HG02973 (cell line): ENCODE data around the gene TIMM10.

Experiments
- ATAC-seq: cut with Tn5 transposase; IDR thresholded peaks from one replicate; pipeline ENCODE4 v1.9.1; 2021; ENCODE audit warnings: moderate library complexity; ENCODE audit not compliant: unreplicated experiment

TIMM10 gene

DNA sequence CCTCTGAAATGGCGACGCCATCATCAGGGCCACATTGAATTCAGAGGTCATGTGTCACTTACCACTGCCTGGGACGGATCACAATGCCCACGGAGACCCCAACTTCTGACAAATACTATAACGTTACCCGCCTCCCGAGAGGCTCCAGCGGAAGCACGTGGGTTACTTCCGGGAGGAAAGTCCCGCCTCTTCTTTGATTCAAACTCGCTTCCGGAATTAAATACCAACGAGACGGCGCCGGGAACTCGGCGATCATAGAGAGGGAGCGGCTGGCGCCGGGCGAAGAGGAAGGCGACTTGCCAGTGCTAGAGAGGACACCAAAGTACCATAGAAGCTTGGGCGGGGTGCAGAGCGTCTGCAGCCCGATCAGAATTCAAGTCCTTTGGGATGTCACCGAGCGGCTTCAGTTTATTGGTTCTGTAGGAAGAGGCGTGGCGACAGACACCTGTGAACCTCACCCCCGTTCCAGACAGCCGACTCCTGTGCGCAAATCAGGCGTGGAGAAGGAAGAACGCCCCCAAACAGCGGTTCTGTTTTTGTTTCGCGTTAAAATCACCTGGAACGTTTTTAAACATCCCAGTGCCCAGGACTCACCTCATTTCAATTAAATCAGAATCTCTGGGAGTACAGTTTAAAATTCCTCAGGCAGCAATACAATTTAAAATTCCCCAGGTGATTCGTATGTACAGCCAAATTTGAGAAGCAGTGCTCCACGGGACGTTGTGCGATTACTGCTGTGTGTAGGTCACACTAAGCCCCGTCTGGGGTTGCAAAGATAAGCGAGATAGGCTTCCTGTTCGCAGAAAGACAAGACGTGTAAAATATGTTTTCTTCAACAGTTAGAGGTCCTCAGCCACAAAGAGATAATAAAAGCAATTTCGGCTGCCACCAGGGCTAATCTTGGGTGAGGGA lies at the start of gene TIMM10:
Gene TIMM10 (minus strand): TSS at position 159 of the 912 bp plus-strand sequence. CDS start 565 bp downstream, outside the sequence.
- peak; percentile 97 for ATAC-seq

GRCh38 chr11:57574061-57574460 lies 43.5 kb upstream of the TIMM10 start:
- ATAC-seq = no peak

GRCh38 chr11:57571606-57572005 lies 41.1 kb upstream of the TIMM10 start:
- ATAC-seq = no peak

- ATAC-seq = peak; percentile 64
Observed at GRCh38 chr11:57568330-57568766, 37.8 kb upstream of the TIMM10 start.

DNA sequence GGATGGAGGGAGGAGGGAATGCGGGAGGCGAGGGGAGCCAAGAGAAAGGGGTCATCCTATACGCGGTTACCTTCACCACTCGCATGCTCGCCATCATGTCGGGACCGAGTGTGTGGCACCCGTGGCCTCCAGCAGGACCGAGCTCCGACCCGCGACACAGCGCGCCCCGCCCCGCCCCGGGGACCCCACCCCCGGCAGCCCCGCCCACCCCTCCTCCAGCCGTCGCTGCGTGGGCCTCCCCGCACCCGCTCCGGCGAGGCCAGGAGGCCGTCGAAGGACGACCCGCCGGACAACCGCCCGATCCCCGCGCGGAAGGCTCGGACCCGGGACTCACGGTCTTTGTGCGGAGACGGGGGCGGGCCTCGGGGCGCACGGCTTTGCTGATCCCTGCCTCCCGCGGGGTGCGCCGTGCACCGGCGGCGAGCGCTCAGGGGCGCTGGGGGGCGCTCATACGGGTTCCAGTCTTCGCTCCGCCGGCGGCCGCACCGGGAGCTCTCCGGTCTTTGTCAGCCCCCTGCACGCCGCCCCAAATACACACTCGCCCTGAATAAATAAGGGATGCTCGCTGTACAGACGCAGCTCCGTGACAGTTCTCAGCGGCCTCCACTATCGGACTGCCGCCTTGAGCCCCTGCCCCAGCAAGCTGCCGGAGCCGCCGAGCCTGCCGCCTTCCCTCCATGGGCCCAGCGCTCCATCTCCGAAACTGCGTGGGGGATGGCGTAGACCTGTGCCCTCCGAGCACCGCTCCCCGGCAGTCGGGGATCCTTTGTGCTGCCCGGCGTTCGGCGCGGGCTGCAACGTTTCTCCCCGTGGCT lies 37.2 kb upstream of the TIMM10 start, which contains the start of gene UBE2L6:
Gene UBE2L6 (minus strand): TSS at position 158 of the 815 bp plus-strand sequence. CDS start 61 bp downstream, at position 97.
- peak; percentile 34 for ATAC-seq

DNA sequence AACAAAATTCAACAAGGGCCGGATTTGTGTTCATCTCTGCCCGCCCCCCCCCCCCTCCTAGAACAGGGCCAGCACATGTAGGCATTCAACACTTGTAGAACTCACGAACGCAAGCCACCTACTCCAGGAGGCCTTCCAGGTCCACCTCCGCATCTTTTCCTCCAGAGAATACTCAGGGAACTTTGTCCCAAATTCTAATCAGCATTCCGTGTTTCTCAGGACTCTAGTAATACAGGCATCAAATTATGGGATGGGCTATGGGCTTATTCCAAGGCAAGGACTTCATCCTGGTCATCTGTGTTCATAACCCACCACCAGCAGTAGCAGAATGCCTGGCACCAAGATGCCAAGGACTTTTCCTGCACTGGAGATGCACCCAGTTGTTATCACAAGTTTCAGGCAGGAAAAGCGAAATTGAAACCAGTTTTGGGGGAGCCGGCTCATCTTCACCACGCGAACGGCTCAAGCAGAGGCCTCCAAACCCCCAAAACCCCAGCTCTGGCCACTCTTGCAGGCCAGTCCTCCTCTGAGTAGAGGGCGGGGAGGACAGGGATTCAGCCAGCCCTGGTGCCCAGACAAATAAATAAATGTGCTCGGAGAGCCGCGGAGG lies 36.5 kb upstream of the TIMM10 start:
- ATAC-seq = no peak

DNA sequence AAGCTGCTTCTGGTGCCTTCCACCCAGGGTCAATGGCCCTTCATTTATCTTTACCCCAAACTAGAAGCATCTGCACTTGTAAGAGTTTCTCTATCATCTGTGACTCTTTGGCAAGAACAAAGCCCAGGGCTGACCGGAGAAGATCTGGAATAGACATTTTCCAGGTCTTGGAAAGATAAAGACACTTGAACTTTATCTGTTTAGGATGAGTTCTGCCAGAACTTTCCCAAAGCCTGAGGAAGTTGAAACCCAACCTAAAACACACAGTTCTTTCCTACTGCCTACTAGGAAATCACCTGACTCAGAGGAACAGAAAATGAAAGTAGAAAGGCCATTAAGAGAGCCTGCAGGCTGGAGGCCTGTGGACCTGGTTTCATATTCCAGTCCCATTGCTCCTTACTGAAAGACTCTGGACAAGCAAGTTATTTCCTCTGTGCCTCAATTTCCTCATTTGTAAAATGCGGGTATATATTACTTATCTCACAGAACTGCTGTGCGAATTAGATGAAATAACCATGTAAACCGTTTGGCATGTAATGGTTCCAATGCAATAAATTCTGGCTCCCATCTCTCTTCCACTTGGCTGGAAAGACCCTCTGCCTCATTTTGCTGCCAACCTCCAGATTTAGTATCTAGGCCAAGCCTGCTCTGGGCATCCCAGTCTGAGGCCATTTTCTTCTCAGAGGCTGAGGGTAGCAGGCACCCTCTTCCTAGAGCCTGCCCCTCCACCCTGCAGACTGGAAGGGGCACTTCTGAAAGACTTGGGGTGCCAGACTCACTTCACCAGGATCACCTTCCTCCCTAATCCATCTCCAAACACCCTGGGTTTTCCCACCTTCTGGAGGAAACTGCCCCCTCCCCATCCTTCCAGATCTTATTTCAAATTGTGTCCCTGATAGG lies 35.7 kb upstream of the TIMM10 start:
- peak; percentile 76 for ATAC-seq

GRCh38 chr11:57562596-57562995 lies 32.0 kb upstream of the TIMM10 start:
- ATAC-seq = no peak

DNA sequence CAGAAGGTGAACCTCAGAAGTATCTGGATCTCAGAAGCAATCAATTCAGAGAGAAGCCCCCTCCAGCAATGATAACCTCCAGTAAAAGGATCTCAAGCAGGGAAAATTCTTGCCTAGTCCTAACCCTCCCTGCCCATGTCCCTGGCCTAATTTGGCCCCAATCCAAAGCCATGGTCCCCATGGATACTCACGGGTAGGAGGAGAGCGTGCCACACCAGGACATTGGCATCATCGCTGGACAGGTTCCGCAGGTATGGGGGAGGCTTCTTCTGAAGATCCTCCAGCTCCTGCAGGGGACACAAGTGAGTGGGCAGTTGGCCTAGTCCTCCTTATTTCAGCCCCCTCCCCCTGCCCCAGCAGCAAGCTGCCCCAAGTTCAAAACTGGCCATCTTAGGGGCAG lies 29.6 kb upstream of the TIMM10 start:
- ATAC-seq = no peak

DNA sequence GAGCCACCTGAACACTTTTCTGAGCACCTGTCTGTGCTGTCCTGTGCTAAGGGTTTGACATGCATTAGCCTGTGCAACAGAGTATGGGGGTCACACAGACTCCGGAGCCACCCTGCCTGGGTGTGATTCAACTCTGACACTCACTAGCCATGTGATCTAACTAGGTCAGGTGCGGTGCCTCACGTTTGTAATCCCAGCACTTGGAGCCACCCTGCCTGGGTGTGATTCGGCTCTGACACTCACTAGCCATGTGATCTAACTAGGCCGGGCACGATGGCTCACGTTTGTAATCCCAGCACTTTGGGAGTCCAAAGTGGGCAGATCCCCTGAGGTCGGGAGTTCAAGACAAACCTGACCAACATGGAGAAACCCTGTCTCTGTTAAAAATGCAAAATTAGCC lies 25.5 kb upstream of the TIMM10 start:
- ATAC-seq = no peak

- no peak for ATAC-seq
Observed at GRCh38 chr11:57555393-57555792, 24.8 kb upstream of the TIMM10 start.

DNA sequence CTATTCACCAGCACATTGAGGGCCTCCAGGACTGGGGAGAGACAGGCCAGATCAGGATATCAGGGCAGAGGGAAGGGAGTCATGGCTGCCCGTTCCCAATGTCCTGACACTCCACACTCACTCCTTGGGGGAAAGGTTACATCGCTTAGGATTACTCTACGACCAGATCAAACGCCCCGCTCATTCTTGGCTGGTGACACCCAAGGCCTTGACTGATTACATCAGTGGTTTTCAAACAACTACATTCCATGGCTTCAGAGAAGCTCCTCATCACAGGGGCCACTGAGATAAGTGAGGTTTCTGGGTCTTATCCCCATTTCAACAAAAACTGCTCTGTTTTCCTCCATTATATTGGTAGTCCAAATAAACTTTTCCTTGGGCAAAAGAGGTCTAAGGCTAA lies 21.9 kb upstream of the TIMM10 start:
- no peak for ATAC-seq

GRCh38 chr11:57551941-57552340 lies 21.4 kb upstream of the TIMM10 start:
- ATAC-seq = no peak

- no peak for ATAC-seq
Observed at GRCh38 chr11:57549983-57550382, 19.4 kb upstream of the TIMM10 start.

- ATAC-seq = peak; percentile 89
Observed at GRCh38 chr11:57547854-57548377, 17.4 kb upstream of the TIMM10 start.

DNA sequence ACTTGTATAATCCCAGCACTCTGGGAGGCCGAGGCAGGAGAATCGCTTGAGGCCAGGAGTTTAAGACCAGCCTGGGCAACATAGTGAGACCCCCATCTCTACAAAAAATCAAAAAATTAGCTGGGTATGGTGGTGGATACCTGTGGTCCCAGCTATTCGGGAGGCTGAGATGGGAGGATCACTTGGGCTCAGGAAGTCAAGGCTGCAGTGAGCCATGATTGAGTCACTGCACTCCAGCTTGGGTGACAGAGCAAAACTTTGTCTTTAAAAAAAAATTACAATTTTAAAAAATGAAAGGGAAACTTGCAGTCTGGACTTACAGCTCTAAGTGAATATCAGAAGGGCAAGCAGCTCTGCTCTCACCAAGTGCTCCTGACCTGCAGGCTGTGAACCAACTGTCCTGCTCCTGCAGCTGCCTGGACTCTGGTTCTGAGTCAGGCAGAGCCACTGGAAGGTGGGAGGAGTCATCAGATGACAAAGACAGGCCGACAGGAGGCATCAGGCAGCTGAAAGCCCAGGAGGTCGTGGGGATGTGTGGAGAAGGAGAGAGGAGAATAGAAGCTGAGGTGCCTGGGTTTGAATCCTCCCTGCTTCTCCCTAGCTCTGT lies 16.4 kb upstream of the TIMM10 start:
- peak; percentile 62 for ATAC-seq

DNA sequence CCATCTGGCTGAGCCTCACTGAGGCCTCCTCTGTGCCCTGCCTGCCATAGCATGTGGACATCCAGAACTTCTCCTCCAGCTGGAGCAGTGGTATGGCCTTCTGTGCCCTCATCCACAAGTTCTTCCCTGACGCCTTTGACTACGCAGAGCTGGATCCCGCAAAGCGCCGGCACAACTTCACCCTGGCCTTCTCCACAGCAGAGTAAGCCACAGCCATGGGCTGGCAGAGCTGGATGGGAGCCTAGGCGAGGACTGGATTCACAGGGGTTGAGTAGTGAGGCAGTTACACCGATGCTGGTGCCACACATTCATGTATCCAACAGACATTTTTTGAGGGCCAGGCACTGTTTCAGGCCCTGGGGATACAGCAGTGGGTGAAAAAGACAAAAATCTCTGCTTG lies 15.9 kb upstream of the TIMM10 start:
- no peak for ATAC-seq

DNA sequence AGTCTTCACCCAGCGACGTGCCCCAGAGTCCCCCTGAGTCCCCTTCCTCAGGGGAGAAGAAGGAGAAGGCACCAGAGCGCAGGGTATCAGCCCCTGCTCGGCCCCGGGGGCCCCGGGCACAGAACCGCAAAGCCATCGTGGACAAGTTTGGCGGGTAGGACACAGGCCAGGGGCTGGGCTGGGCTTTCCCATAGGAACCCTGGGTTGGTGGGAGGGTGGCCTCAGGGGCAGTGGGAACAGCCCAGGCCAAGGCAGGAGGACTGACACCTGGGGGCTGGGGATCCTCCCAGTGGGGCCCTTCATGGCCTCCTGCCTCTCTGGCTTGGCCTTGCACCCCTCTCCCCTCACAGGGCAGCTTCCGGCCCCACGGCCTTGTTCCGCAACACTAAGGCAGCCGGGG lies 15.3 kb upstream of the TIMM10 start:
- no peak for ATAC-seq

GRCh38 chr11:57544566-57544965 lies 14.0 kb upstream of the TIMM10 start:
- ATAC-seq = no peak

- ATAC-seq = no peak
Observed at GRCh38 chr11:57543593-57543992, 13.0 kb upstream of the TIMM10 start.
